K562 (cell line): ENCODE data around the gene COP1. TPM values are rescaled to one million over a fixed set of nuclear protein-coding genes. Genes with fewer than 3 reads are reported as not detected.

Source experiments
- ATAC-seq: fragments of 200-7000 bp; cut with Tn5 transposase; 3 replicates; pipeline ENCODE4 v1.9.1; 2020; ENCODE audit warnings: moderate library complexity
- BruUV-seq: library from RNA; stranded (reverse); fragments of 400-500 nt; replicated peaks from 2 replicates; lab custom pipeline; 2021; lab: Mats Ljungman, UMichigan
- CTCF ChIA-PET: fragments of 300-600 bp; formaldehyde crosslinking; extraction: SDS; loops from one replicate; lab custom pipeline; 2021; ENCODE audit warnings: low intra/inter-chr PET ratio; lab: Yijun Ruan, JAX
- POLR2A ChIA-PET: fragments of 300-600, 350-650 bp; sonication (Branson Sonifier 250); formaldehyde crosslinking; extraction: SDS; loops from one replicate; lab custom pipeline; 2021; ENCODE audit warnings: antibody characterized with exemption, inconsistent platforms; lab: Yijun Ruan, JAX
- DNase-seq, 4 experiments: peaks; one replicate each; pipeline versions ENCODE4 v3.0.0 to v3.0.0-alpha.2; 2011 to 2018; ENCODE audit warnings: low spot score in 3 of 4, mixed read lengths in 3 of 4; ENCODE audit errors: extremely low read depth in 1 of 4
- FAIRE-seq: peaks from 2 replicates; lab custom pipeline; 2011; peaks lifted over from hg19 to GRCh38; lab: Jason Lieb, UNC
- H2AFZ ChIP-seq: 2 replicates; pipeline ENCODE4 v1.6.0; 2011; ENCODE audit warnings: low read depth, low read length, control low read depth, inconsistent platforms
- H3K27ac ChIP-seq: fragments of 200-600 bp; 3 replicates; pipeline ENCODE4 v1.8.0; 2011; ENCODE audit warnings: low read depth, mild to moderate bottlenecking, control low read depth, inconsistent platforms, low read length, moderate library complexity, mixed read lengths; ENCODE audit errors: extremely low read depth
- H3K27me3 ChIP-seq, 2 experiments: fragments of 300-600 bp in 1 of 2; 2 replicates in 1 of 2; 3 replicates in 1 of 2; pipeline versions ENCODE4 v1.6.0 to v1.8.0; 2011; ENCODE audit warnings: inconsistent platforms in 2 of 2, low read length in 2 of 2, mild to moderate bottlenecking in 1 of 2, mixed read lengths in 1 of 2, moderate library complexity in 1 of 2; ENCODE audit not compliant: control insufficient read depth in 2 of 2, insufficient read depth in 2 of 2
- H3K36me3 ChIP-seq: fragments of 300-600 bp; 3 replicates; pipeline ENCODE4 v1.8.0; 2011; ENCODE audit warnings: mild to moderate bottlenecking, low read length, inconsistent platforms; ENCODE audit not compliant: control insufficient read depth, insufficient read depth
- H3K4me1 ChIP-seq, 2 experiments: fragments of 200-600 bp in 1 of 2; replicated peaks in 1 of 2; 2 replicates in 1 of 2; 3 replicates in 1 of 2; pipeline versions ENCODE4 v1.5.1 to v1.8.0; 2011; ENCODE audit warnings: inconsistent platforms in 2 of 2, low read length in 2 of 2, mild to moderate bottlenecking in 1 of 2, mixed read lengths in 1 of 2, moderate library complexity in 1 of 2; ENCODE audit not compliant: control insufficient read depth in 2 of 2, insufficient read depth in 2 of 2
- H3K4me2 ChIP-seq: 2 replicates; pipeline ENCODE4 v1.6.1; 2011; ENCODE audit warnings: low read length, control low read depth, inconsistent platforms, mixed read lengths; ENCODE audit not compliant: insufficient read depth
- H3K4me3 ChIP-seq: fragments of 200-600 bp; sonication (generic), shearing (Covaris generic); 2 replicates; pipeline ENCODE4 v1.5.1; 2016; ENCODE audit warnings: control low read depth, inconsistent platforms
- H3K79me2 ChIP-seq: fragments of 200-600 bp; 3 replicates; pipeline ENCODE4 v1.8.0; 2011; ENCODE audit warnings: low read length, inconsistent platforms; ENCODE audit not compliant: control insufficient read depth, insufficient read depth
- H3K9ac ChIP-seq, 2 experiments: 2 replicates each; pipeline versions ENCODE4 v1.6.0 to v1.6.1; 2011; ENCODE audit warnings: low read depth in 2 of 2, low read length in 2 of 2, control low read depth in 1 of 2, inconsistent platforms in 1 of 2, mild to moderate bottlenecking in 1 of 2, mixed read lengths in 1 of 2; ENCODE audit not compliant: insufficient read depth in 1 of 2
- H3K9me1 ChIP-seq: one replicate; pipeline ENCODE4 v1.6.0; 2011; ENCODE audit warnings: inconsistent platforms, mild to moderate bottlenecking, low read length, moderate library complexity; ENCODE audit not compliant: control insufficient read depth, insufficient read depth
- H3K9me3 ChIP-seq: replicated peaks from 2 replicates; pipeline ENCODE4 v1.5.1; 2011; ENCODE audit warnings: low read depth, low read length, inconsistent platforms; ENCODE audit not compliant: control insufficient read depth, insufficient read depth
- H4K20me1 ChIP-seq: replicated peaks from 2 replicates; pipeline ENCODE4 v1.6.1; 2011; ENCODE audit warnings: low read length, inconsistent platforms, mixed read lengths; ENCODE audit not compliant: control insufficient read depth, insufficient read depth
- CHCHD3 ChIP-seq: fragments of 250-450 bp; sonication (Bioruptor Pico); IDR thresholded peaks from 2 replicates; pipeline ENCODE4 v2.1.2; 2022; ENCODE audit warnings: mild to moderate bottlenecking
- DMBX1 ChIP-seq: fragments of 250-450 bp; sonication (Bioruptor Pico); IDR thresholded peaks from 2 replicates; pipeline ENCODE4 v1.8.0; 2022; ENCODE audit warnings: inconsistent platforms, mild to moderate bottlenecking, moderate library complexity, borderline replicate concordance
- FUS ChIP-seq: fragments of 200-400 bp; formaldehyde crosslinking; optimal IDR thresholded peaks from 2 replicates; pipeline ENCODE3; 2017; ENCODE audit warnings: low read depth, low read length
- HDAC3 ChIP-seq: fragments of 450-650 bp; IDR thresholded peaks from 2 replicates; pipeline ENCODE4 v1.6.1; 2018; ENCODE audit warnings: borderline replicate concordance, mild to moderate bottlenecking, moderate library complexity; ENCODE audit not compliant: partially characterized antibody
- MCM7 ChIP-seq, 2 experiments: fragments of 450-650 bp; IDR thresholded peaks; 2 replicates each; pipeline ENCODE4 v1.6.1; 2016 to 2018
- MNT ChIP-seq, 2 experiments: fragments of 450-650 bp; conservative IDR thresholded peaks; 2 replicates each; pipeline ENCODE4 v1.6.1; 2017; ENCODE audit warnings: mild to moderate bottlenecking in 2 of 2, moderate library complexity in 2 of 2
- NFYB ChIP-seq: IDR thresholded peaks from 2 replicates; pipeline ENCODE4 v1.6.1; 2011; ENCODE audit warnings: mild to moderate bottlenecking, moderate library complexity; ENCODE audit not compliant: insufficient read length; ENCODE audit errors: extremely low read depth
- RBM14 ChIP-seq: fragments of 200-400 bp; formaldehyde crosslinking; IDR thresholded peaks from 2 replicates; pipeline ENCODE4 v1.6.1; 2018; ENCODE audit warnings: low read depth, mild to moderate bottlenecking, low read length, moderate library complexity, borderline replicate concordance; ENCODE audit not compliant: insufficient read depth
- SAFB2 ChIP-seq: fragments of 200-400 bp; formaldehyde crosslinking; IDR thresholded peaks from 2 replicates; pipeline ENCODE4 v1.6.1; 2018; ENCODE audit warnings: borderline replicate concordance, low read length, low read depth, moderate library complexity; ENCODE audit not compliant: severe bottlenecking
- U2AF2 ChIP-seq: fragments of 200-400 bp; formaldehyde crosslinking; optimal IDR thresholded peaks from 2 replicates; pipeline ENCODE3; 2017; ENCODE audit warnings: low read depth, mild to moderate bottlenecking, low read length
- ZBTB2 ChIP-seq: fragments of 450-650 bp; IDR thresholded peaks from 2 replicates; pipeline ENCODE4 v1.6.1; 2016; ENCODE audit warnings: antibody characterized with exemption
- ZBTB49 ChIP-seq: sonication (generic); formaldehyde crosslinking; IDR thresholded peaks from 2 replicates; pipeline ENCODE4 v1.8.0; 2022; ENCODE audit warnings: missing genetic modification reagents, mild to moderate bottlenecking, borderline replicate concordance
- ZNF274 ChIP-seq: IDR thresholded peaks from 2 replicates; pipeline ENCODE4 v1.6.1; 2011; ENCODE audit warnings: low read depth, mild to moderate bottlenecking, low read length, moderate library complexity, borderline replicate concordance
- ZNF444 ChIP-seq: fragments of 250-450 bp; sonication (Bioruptor Pico); IDR thresholded peaks from 2 replicates; pipeline ENCODE4 v1.4.0; 2020; ENCODE audit warnings: mild to moderate bottlenecking, moderate library complexity
- ZNF707 ChIP-seq: fragments of 250-450 bp; sonication (Bioruptor Pico); conservative IDR thresholded peaks from 2 replicates; pipeline ENCODE4 v1.8.0; 2022; ENCODE audit warnings: inconsistent platforms, mild to moderate bottlenecking, moderate library complexity
- WGBS: fragments of 100-300 bp; shearing (Covaris generic); methylation state at CpG from one replicate; pipeline ENCODE4 v1.1.6; 2016; ENCODE audit warnings: low coverage, mixed read lengths; ENCODE audit not compliant: insufficient coverage; ENCODE audit errors: missing lambda C conversion rate; 5-methylcytosine and 5-hydroxymethylcytosine counted together
- in situ Hi-C: fragments of 300-500 bp; cut with MboI; formaldehyde crosslinking; loops from 4 replicates; pipeline ENCODE4 v1.15.0; 2018; ENCODE audit warnings: inconsistent platforms, mixed read lengths
- intact Hi-C: fragments of 100-400 bp; cut with micrococcal nuclease; formaldehyde crosslinking; loops from 2 replicates; pipeline ENCODE4 v1.14.2; 2022
- polyA plus RNA-seq, 8 experiments: library from polyadenylated mRNA; depleted of rRNA in 4 of 8; stranded (reverse) in 5 of 8; unstranded in 3 of 8; fragments of >200 nt; fragmentation: Nextera tagmentation in 2 of 8; fragmentation: Illumina TruSeq in 1 of 8; extraction: Ambion mirVana in 2 of 8; extraction: Trizol in 1 of 8; gene quantifications; 2 replicates each; pipeline versions ENCODE4 v1.2.1 to v1.2.3, GENCODE V29; 2011 to 2014; ENCODE audit warnings: inconsistent platforms in 1 of 8, missing spikeins in 1 of 8
- total RNA-seq, 7 experiments: library from RNA; depleted of rRNA in 6 of 7; stranded (reverse); fragments of >200 nt in 6 of 7; fragmentation: Illumina TruSeq in 2 of 7; extraction: Trizol in 2 of 7; gene quantifications; 2 replicates each; pipeline versions ENCODE4 v1.2.1 to v1.2.3, GENCODE V29; 2011 to 2021; ENCODE audit warnings: low replicate concordance in 1 of 7

The COP1 gene
- total and polyA plus RNA-seq, 9 of the 15 experiments (the other 6 are each of a cell fraction or from before 2014, with no cell fraction given) = 25.8 to 77.7 (median 58.6) TPM

- intact Hi-C loops (no loop called here), in situ Hi-C loops (no loop called here)
- Histone ChIP-seq H3K79me2 (no peaks in the 10 kb centered on the region), H3K4me2 (no peak overlapping the region), H4K20me1 (no peaks in the 10 kb centered on the region), H3K9ac (no peak overlapping the region), H3K9me1 (no peaks in the 10 kb centered on the region), H2AFZ (no peak overlapping the region), H3K4me1 (no peaks in the 10 kb centered on the region), H3K27me3 (no peaks in the 10 kb centered on the region), H3K27ac (no peak overlapping the region), H3K9me3 (no peaks in the 10 kb centered on the region)
- ChIA-PET CTCF (no interaction called here), POLR2A (interaction anchor here (0.9 to 1.0 kb wide), 2 partner anchors 9 to 11 kb away, joined by 3 read pairs; no protein-coding TSS in a partner anchor)
- no peak for FAIRE-seq
- whole genome bisulfite sequencing = 90% methylated on average over 2 of the region's 2 CpGs
- TF ChIP-seq SAFB2 = no peak
- no peak for TF ChIP-seq U2AF2
- no peak for TF ChIP-seq MNT (conservative IDR thresholded peaks at IDR 0.05)
- no peak for TF ChIP-seq CHCHD3 (CRISPR knock-in tag)
- no peak for TF ChIP-seq ZBTB2
- no peak for TF ChIP-seq ZNF707 (CRISPR knock-in tag)
- TF ChIP-seq FUS = no peak
- TF ChIP-seq ZBTB49 (CRISPR knock-in tag) = no peak
- TF ChIP-seq HDAC3 = no peak
- TF ChIP-seq DMBX1 (CRISPR knock-in tag) = no peak
- no peak for TF ChIP-seq NFYB
- TF ChIP-seq RBM14 = no peak
- no peak for TF ChIP-seq MCM7 (IDR thresholded peaks at IDR 0.05)
- TF ChIP-seq ZNF274 = no peak
- TF ChIP-seq ZNF444 = no peak
- TF ChIP-seq, all 486 proteins: peak for 0
- ATAC-seq (no peak), DNase-seq (no peak)
- no peak overlapping the region for H3K4me3 ChIP-seq
- peaks cover 25% of the 10 kb centered on the region for H3K36me3 ChIP-seq
- BruUV-seq = no TSS peak
Observed at GRCh38 chr1:175941164-175941563, 265.9 kb downstream of the COP1 start.
